IMR-90 (cell line): ENCODE results near the gene ISG15. TPM values are rescaled to one million over a fixed set of nuclear protein-coding genes. Genes with fewer than 3 reads are reported as not detected.

Experiments used
- ATAC-seq: fragments of 200-7000 bp; cut with Tn5 transposase; 2 replicates; pipeline ENCODE4 v1.9.1; 2020; ENCODE audit warnings: low read depth, mild to moderate bottlenecking, moderate library complexity
- BruUV-seq: library from RNA; stranded (reverse); fragments of 400-500 nt; replicated peaks from 2 replicates; lab custom pipeline; 2021; lab: Mats Ljungman, UMichigan
- CTCF ChIA-PET: fragments of 300-600 bp; formaldehyde crosslinking; extraction: SDS; loops from one replicate; lab custom pipeline; 2021; ENCODE audit warnings: antibody characterized with exemption; lab: Yijun Ruan, JAX
- POLR2A ChIA-PET: fragments of 300-600 bp; sonication (Branson Sonifier 250); formaldehyde crosslinking; loops from one replicate; lab custom pipeline; 2022; ENCODE audit warnings: antibody characterized with exemption; ENCODE audit not compliant: unreplicated experiment; lab: Charles Lee
- DNase-seq: peaks from one replicate; pipeline ENCODE4 v3.0.0; 2013
- H2AFZ ChIP-seq: replicated peaks from 2 replicates; pipeline ENCODE3; 2013; ENCODE audit warnings: low read length, mild to moderate bottlenecking; ENCODE audit not compliant: poor library complexity
- H2AK5ac ChIP-seq: 2 replicates; pipeline ENCODE4 v1.6.1; 2013; ENCODE audit warnings: low read depth, low read length, inconsistent platforms
- H2AK9ac ChIP-seq: replicated peaks from 2 replicates; pipeline ENCODE3; 2013; ENCODE audit warnings: mild to moderate bottlenecking, low read depth, low read length, moderate library complexity; ENCODE audit not compliant: poor library complexity
- H2BK120ac ChIP-seq: 2 replicates; pipeline ENCODE4 v1.6.1; 2013; ENCODE audit warnings: low read depth, low read length, inconsistent platforms
- H2BK15ac ChIP-seq: 3 replicates; pipeline ENCODE4 v1.6.1; 2013; ENCODE audit warnings: low read depth, low read length, inconsistent platforms
- H2BK20ac ChIP-seq: 2 replicates; pipeline ENCODE4 v1.6.1; 2013; ENCODE audit warnings: low read depth, mild to moderate bottlenecking, inconsistent platforms, low read length, moderate library complexity
- H2BK5ac ChIP-seq: 2 replicates; pipeline ENCODE4 v1.6.1; 2013; ENCODE audit warnings: mild to moderate bottlenecking, low read depth, low read length, inconsistent platforms; ENCODE audit not compliant: poor library complexity, severe bottlenecking
- H3K14ac ChIP-seq: replicated peaks from 2 replicates; pipeline ENCODE4 v1.6.1; 2013; ENCODE audit warnings: low read depth, low read length, inconsistent platforms
- H3K18ac ChIP-seq: 2 replicates; pipeline ENCODE4 v1.6.1; 2013; ENCODE audit warnings: low read depth, low read length, control low read depth
- H3K23ac ChIP-seq: 2 replicates; pipeline ENCODE4 v1.6.1; 2013; ENCODE audit warnings: low read depth, low read length, inconsistent platforms
- H3K27ac ChIP-seq: 2 replicates; pipeline ENCODE4 v1.5.1; 2013; ENCODE audit warnings: mild to moderate bottlenecking, control low read depth, low read length; ENCODE audit not compliant: insufficient read depth
- H3K27me3 ChIP-seq: 2 replicates; pipeline ENCODE4 v1.6.1; 2013; ENCODE audit warnings: low read length; ENCODE audit not compliant: control insufficient read depth, insufficient read depth
- H3K36me3 ChIP-seq: 2 replicates; pipeline ENCODE4 v1.6.1; 2013; ENCODE audit warnings: low read length, mixed read lengths; ENCODE audit not compliant: control insufficient read depth, insufficient read depth
- H3K4ac ChIP-seq: 2 replicates; pipeline ENCODE4 v1.6.1; 2013; ENCODE audit warnings: low read depth, low read length, inconsistent platforms
- H3K4me1 ChIP-seq: 2 replicates; pipeline ENCODE4 v1.6.1; 2013; ENCODE audit warnings: low read length, mixed read lengths; ENCODE audit not compliant: control insufficient read depth, insufficient read depth
- H3K4me2 ChIP-seq: 2 replicates; pipeline ENCODE4 v1.6.1; 2013; ENCODE audit warnings: low read depth, mild to moderate bottlenecking, control low read depth, low read length, moderate library complexity
- H3K4me3 ChIP-seq: 2 replicates; pipeline ENCODE4 v1.5.1; 2013; ENCODE audit warnings: low read depth, mild to moderate bottlenecking, control low read depth, low read length, moderate library complexity; ENCODE audit not compliant: insufficient read depth
- H3K56ac ChIP-seq: 2 replicates; pipeline ENCODE4 v1.6.1; 2013; ENCODE audit warnings: low read length, inconsistent platforms; ENCODE audit not compliant: insufficient read depth; ENCODE audit errors: extremely low read depth
- H3K79me1 ChIP-seq, 2 experiments: 2 replicates each; pipeline ENCODE4 v1.6.1; 2013; ENCODE audit warnings: low read length in 2 of 2, inconsistent platforms in 1 of 2, low read depth in 1 of 2
- H3K9ac ChIP-seq: 2 replicates; pipeline ENCODE4 v1.6.1; 2013; ENCODE audit warnings: low read depth, low read length, control low read depth
- H3K9me1 ChIP-seq: 2 replicates; pipeline ENCODE4 v1.6.1; 2013; ENCODE audit warnings: low read length, inconsistent platforms; ENCODE audit not compliant: insufficient read depth
- H3K9me3 ChIP-seq: 2 replicates; pipeline ENCODE4 v1.6.1; 2013; ENCODE audit warnings: low read length; ENCODE audit not compliant: control insufficient read depth, insufficient read depth
- H4K20me1 ChIP-seq: 2 replicates; pipeline ENCODE4 v1.6.1; 2013; ENCODE audit warnings: low read length, inconsistent platforms; ENCODE audit not compliant: insufficient read depth
- H4K5ac ChIP-seq: 2 replicates; pipeline ENCODE4 v1.6.1; 2013; ENCODE audit warnings: mild to moderate bottlenecking, low read depth, low read length, control low read depth
- H4K8ac ChIP-seq, 2 experiments: 2 replicates each; pipeline ENCODE4 v1.6.1; 2013; ENCODE audit warnings: low read depth in 2 of 2, low read length in 2 of 2, control low read depth in 1 of 2, inconsistent platforms in 1 of 2
- H4K91ac ChIP-seq: 2 replicates; pipeline ENCODE4 v1.6.1; 2013; ENCODE audit warnings: low read depth, low read length, inconsistent platforms; ENCODE audit not compliant: insufficient read depth
- BHLHE40 ChIP-seq: fragments of 150-350 bp; IDR thresholded peaks from 2 replicates; pipeline ENCODE4 v1.6.1; 2016; ENCODE audit warnings: mild to moderate bottlenecking, low read depth, low read length
- CEBPB ChIP-seq: IDR thresholded peaks from 2 replicates; pipeline ENCODE4 v1.6.1; 2012; ENCODE audit warnings: low read depth, low read length, improper control_type of control experiment
- CHD1 ChIP-seq: IDR thresholded peaks from 2 replicates; pipeline ENCODE4 v1.6.1; 2012; ENCODE audit warnings: low read depth, low read length, improper control_type of control experiment
- CTCF ChIP-seq: conservative IDR thresholded peaks from 2 replicates; pipeline ENCODE4 v1.5.1; 2012; ENCODE audit warnings: mild to moderate bottlenecking, low read depth, low read length, improper control_type of control experiment
- ELK1 ChIP-seq: fragments of 150-350 bp; IDR thresholded peaks from 2 replicates; pipeline ENCODE4 v1.6.1; 2016; ENCODE audit warnings: low read depth, mild to moderate bottlenecking, low read length, moderate library complexity, borderline replicate concordance
- FOS ChIP-seq: fragments of 150-350 bp; IDR thresholded peaks from 2 replicates; pipeline ENCODE4 v1.6.1; 2016; ENCODE audit warnings: low read depth, low read length
- MAZ ChIP-seq: IDR thresholded peaks from 2 replicates; pipeline ENCODE4 v1.6.1; 2012; ENCODE audit warnings: low read depth, mild to moderate bottlenecking, low read length, improper control_type of control experiment, moderate library complexity, borderline replicate concordance
- NFE2L2 ChIP-seq: fragments of 150-350 bp; IDR thresholded peaks from 2 replicates; pipeline ENCODE4 v1.6.1; 2016; ENCODE audit warnings: low read depth, mild to moderate bottlenecking, low read length
- POLR2A ChIP-seq: IDR thresholded peaks from 2 replicates; pipeline ENCODE4 v1.6.1; 2012; ENCODE audit warnings: mild to moderate bottlenecking, low read depth, low read length
- RAD21 ChIP-seq: IDR thresholded peaks from 2 replicates; pipeline ENCODE4 v1.6.1; 2012; ENCODE audit warnings: low read length, improper control_type of control experiment
- RCOR1 ChIP-seq: IDR thresholded peaks from 2 replicates; pipeline ENCODE4 v1.6.1; 2012; ENCODE audit warnings: mild to moderate bottlenecking, low read length, improper control_type of control experiment; ENCODE audit not compliant: insufficient replicate concordance
- SMC3 ChIP-seq: fragments of 150-350 bp; IDR thresholded peaks from 2 replicates; pipeline ENCODE4 v1.6.1; 2016; ENCODE audit warnings: low read depth, mild to moderate bottlenecking, antibody characterized with exemption, low read length, moderate library complexity
- USF2 ChIP-seq: fragments of 150-350 bp; IDR thresholded peaks from 2 replicates; pipeline ENCODE4 v1.6.1; 2017; ENCODE audit warnings: mild to moderate bottlenecking, antibody characterized with exemption, low read length, low read depth
- WGBS, 2 experiments: methylation state at CpG; one replicate each; pipeline versions ENCODE4 v1.1.5 to v1.1.7; 2013; ENCODE audit warnings: missing lambda C conversion rate in 2 of 2; ENCODE audit not compliant: insufficient read length in 1 of 2; ENCODE audit errors: extremely low coverage in 2 of 2; 5-methylcytosine and 5-hydroxymethylcytosine counted together
- dilution Hi-C: fragments of 300-500 bp; cut with HindIII; formaldehyde crosslinking; loops from one replicate; pipeline ENCODE4 v1.14.3; 2018; ENCODE audit warnings: low sequenced_read_pairs; ENCODE audit not compliant: unreplicated experiment
- in situ Hi-C: fragments of 300-500 bp; cut with MboI; formaldehyde crosslinking; loops from 3 replicates; pipeline ENCODE4 v1.14.3; 2019; ENCODE audit warnings: low sequenced_read_pairs, inconsistent platforms, mixed read lengths
- intact Hi-C: fragments of 100-400 bp; cut with micrococcal nuclease; formaldehyde crosslinking; loops from 2 replicates; pipeline ENCODE4 v1.10.0; 2022
- polyA plus RNA-seq, 3 experiments: library from polyadenylated mRNA; depleted of rRNA; stranded (reverse); fragments of >200 nt; gene quantifications; 2 replicates each; pipeline ENCODE4 v1.2.3, GENCODE V29; 2012; ENCODE audit warnings: low replicate concordance in 1 of 3
- total RNA-seq: library from RNA; depleted of rRNA; stranded (reverse); fragments of >200 nt; gene quantifications from 2 replicates; pipeline ENCODE4 v1.2.3, GENCODE V29; 2012

Gene ISG15
- total and polyA plus RNA-seq, 2 of the 4 experiments (the other 2 are of a cell fraction): 99.1 to 105 TPM

GRCh38 chr1:998745-998994 lies 14.6 kb upstream of the ISG15 start:
- 0 out of 2 replicates have a peak overlapping the region, but pooled peaks have one; percentile 32 for H3K18ac ChIP-seq
- peak overlapping the region; percentile 89 for H2AFZ ChIP-seq
- peak overlapping the region; percentile 63; the same call in 1 of the 2 replicates for H3K14ac ChIP-seq
- intact Hi-C loops (no loop called here), in situ Hi-C loops (no loop called here), dilution Hi-C loops (no loop called here)
- peak overlapping the region in 1 of 2 experiments; percentile 47; a peak in 1 of 4 replicates for H4K8ac ChIP-seq
- H3K9ac ChIP-seq: peak overlapping the region; percentile 68
- peak overlapping the region; percentile 79 for H3K4me2 ChIP-seq
- H4K91ac ChIP-seq: no peak overlapping the region
- no peak overlapping the region for H2AK5ac ChIP-seq
- DNase-seq: peak; percentile 41
- H3K4ac ChIP-seq: peak overlapping the region; percentile 43; the same call in 1 of the 2 replicates
- no peaks in the 10 kb centered on the region for H3K9me3 ChIP-seq
- BruUV-seq: no TSS peak
- peaks cover 4% of the 10 kb centered on the region; the same call in 1 of the 2 replicates for H3K4me1 ChIP-seq
- POLR2A ChIA-PET: no interaction called here
- H3K4me3 ChIP-seq: peak overlapping the region; percentile 59
- H3K23ac ChIP-seq: no peak overlapping the region
- H2AK9ac ChIP-seq: peak overlapping the region; percentile 90
- peaks cover 9 to 35% of the 10 kb centered on the region in 2 experiments; a peak in 3 of 4 replicates for H3K79me1 ChIP-seq
- no CpG with 5 or more reads among the region's 27 CpGs for WGBS, 2 experiments
- ATAC-seq: no peak
- H2BK20ac ChIP-seq: no peak overlapping the region
- H3K27ac ChIP-seq: peak overlapping the region; percentile 25; the same call in 1 of the 2 replicates
- no peak overlapping the region for H2BK120ac ChIP-seq
- peaks cover 9% of the 10 kb centered on the region; the same call in 1 of the 2 replicates for H4K20me1 ChIP-seq
- no peak overlapping the region for H4K5ac ChIP-seq
- no peak for TF ChIP-seq RAD21
- no peak for TF ChIP-seq CEBPB
- TF ChIP-seq USF2: no peak
- TF ChIP-seq CTCF: no peak
- TF ChIP-seq MAZ: no peak
- no peak for TF ChIP-seq FOS
- no peak for TF ChIP-seq BHLHE40
- TF ChIP-seq ELK1: no peak
- no peak for TF ChIP-seq CHD1
- no peak for TF ChIP-seq NFE2L2
- no peak; the same call in 1 of the 2 replicates for TF ChIP-seq POLR2A
- TF ChIP-seq SMC3: no peak
- no peak for TF ChIP-seq RCOR1
- H2BK15ac ChIP-seq: no peak overlapping the region
- CTCF ChIA-PET: interaction anchor here (0.8 kb wide), 1 partner anchor 14 kb away, joined by 4 read pairs; no protein-coding TSS in a partner anchor
- H3K27me3 ChIP-seq: no peaks in the 10 kb centered on the region
- no peak overlapping the region for H3K56ac ChIP-seq
- H3K9me1 ChIP-seq: no peaks in the 10 kb centered on the region
- H3K36me3 ChIP-seq: no peaks in the 10 kb centered on the region
- H2BK5ac ChIP-seq: no peak overlapping the region
